Measurements from ENCODE around the gene GJA3.

- TF ChIP-seq RFX5 (IDR thresholded peaks at IDR 0.05; ENCODE audit: borderline replicate concordance, low read depth, low read length) = no peak
- TF ChIP-seq EZH2 (IDR thresholded peaks at IDR 0.05; ENCODE audit: low read depth, low read length, severe bottlenecking) = no peak
- TF ChIP-seq HDAC6 (IDR thresholded peaks at IDR 0.05; ENCODE audit: low read depth, low read length) = no peak
- TF ChIP-seq TAF1 (IDR thresholded peaks at IDR 0.05; ENCODE audit: low read depth, low read length) = no peak
- TF ChIP-seq NRF1 (IDR thresholded peaks at IDR 0.05; ENCODE audit: low read depth, low read length) = no peak
- no peak for TF ChIP-seq POLR2AphosphoS5 (IDR thresholded peaks at IDR 0.05; ENCODE audit: low read depth, low read length)
- TF ChIP-seq ATF3 (IDR thresholded peaks at IDR 0.05; ENCODE audit: insufficient read depth, low read depth, low read length) = no peak
Observed at GRCh38 chr13:20125129-20125782, 35.6 kb downstream of the GJA3 start.
